HG02759 (cell line): ENCODE results near the gene GNG7.
"Not testable (repeated sequence)": the region's sequence is repeated elsewhere in the genome, so short reads cannot be mapped to it uniquely, and the experiment has no call there.

Source experiments
- ATAC-seq: cut with Tn5 transposase; IDR thresholded peaks from one replicate; pipeline ENCODE4 v1.9.1; 2021; ENCODE audit warnings: mild to moderate bottlenecking, moderate library complexity; ENCODE audit not compliant: unreplicated experiment

GNG7 gene

DNA sequence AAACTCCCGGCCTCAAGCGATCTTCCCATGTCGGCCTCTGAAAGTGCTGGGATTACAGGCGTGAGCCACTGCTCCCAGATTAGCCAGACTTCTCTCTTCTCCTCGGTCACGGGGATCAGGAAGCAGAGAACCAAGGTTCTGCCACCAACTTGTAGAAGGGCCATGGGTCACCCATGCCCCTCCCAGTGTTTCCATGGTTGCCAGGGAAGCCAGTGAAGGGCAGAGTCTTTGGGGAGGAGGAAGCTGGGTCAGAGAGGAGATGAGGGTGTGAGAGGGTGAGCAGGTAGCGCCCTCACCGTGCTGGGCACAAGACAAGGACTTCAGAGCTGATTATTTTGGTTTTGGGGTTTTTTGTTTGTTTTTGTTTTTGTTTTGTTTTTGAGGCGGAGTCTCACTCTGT, 77.1 kb downstream of the GNG7 start:
- ATAC-seq = no peak

- ATAC-seq = no peak
Measured at GRCh38 chr19:2624537-2625091, 77.9 kb downstream of the GNG7 start.

DNA sequence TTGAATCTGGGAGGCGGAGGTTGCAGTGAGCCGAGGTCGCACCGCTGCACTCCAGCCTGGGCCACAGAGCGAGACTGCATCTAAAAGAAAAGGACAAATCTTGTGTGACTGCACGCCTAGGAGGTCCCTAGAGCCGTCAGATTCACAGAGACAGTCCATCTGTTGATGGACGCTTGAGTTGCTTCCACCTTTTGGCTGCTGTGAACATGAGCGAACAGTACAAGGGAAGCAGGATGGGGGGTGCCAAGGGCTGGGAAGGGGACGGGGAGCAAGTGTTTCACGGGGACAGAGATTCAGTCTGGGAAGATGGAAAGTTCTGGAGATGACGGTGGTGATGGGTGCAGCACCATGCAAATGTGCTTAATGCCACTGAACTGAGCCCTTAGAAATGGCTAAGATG, 78.7 kb downstream of the GNG7 start:
- ATAC-seq = no peak

- ATAC-seq = not testable (repeated sequence)
Measured at GRCh38 chr19:2622371-2622961, 80.0 kb downstream of the GNG7 start.

GRCh38 chr19:2619076-2619475, 83.4 kb downstream of the GNG7 start:
- no peak for ATAC-seq

GRCh38 chr19:2618611-2619010, 83.9 kb downstream of the GNG7 start:
- no peak for ATAC-seq

GRCh38 chr19:2617393-2618165, 84.9 kb downstream of the GNG7 start:
- no peak for ATAC-seq

DNA sequence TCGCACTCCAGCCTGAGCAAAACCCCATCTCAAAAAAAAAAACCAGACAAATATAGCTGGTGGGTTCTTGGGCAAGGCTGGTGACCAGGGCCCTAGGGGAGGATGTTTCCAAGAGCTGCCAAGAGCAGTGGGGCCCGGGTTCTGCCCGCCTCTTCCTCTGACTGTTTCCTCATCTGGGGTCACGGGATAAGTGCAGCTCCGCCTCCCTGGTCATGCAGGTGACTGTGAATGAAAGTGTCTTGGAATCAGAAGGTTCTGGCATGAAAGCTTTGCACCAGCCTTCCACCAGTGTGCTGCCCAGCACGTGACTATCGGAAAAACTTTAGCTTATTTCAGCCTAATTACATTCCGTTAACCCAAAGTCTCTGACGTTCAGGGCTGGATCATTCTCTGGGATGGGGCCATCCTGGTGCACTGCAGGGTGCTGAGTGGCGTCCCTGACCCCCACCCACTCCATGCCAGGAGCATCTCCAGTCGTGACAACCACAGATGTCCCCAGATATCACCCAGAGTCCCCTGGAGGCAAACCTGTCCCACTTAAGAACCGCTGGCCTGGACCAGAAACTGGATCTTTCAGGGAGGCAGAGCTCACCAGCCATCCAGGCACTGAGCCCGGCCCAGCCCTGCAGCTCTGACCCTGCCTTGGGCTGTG, 85.6 kb downstream of the GNG7 start:
- no peak for ATAC-seq

GRCh38 chr19:2615782-2616181, 86.7 kb downstream of the GNG7 start:
- no peak for ATAC-seq

- ATAC-seq = no peak
Measured at GRCh38 chr19:2613507-2614295, 88.8 kb downstream of the GNG7 start.

GRCh38 chr19:2612619-2613249, 89.8 kb downstream of the GNG7 start:
- no peak for ATAC-seq

GRCh38 chr19:2611483-2612464, 90.7 kb downstream of the GNG7 start:
- no peak for ATAC-seq

- peak; percentile 41 for ATAC-seq
Measured at GRCh38 chr19:2610637-2611482, 91.6 kb downstream of the GNG7 start.

GRCh38 chr19:2609389-2610116, 92.9 kb downstream of the GNG7 start:
- ATAC-seq = no peak

DNA sequence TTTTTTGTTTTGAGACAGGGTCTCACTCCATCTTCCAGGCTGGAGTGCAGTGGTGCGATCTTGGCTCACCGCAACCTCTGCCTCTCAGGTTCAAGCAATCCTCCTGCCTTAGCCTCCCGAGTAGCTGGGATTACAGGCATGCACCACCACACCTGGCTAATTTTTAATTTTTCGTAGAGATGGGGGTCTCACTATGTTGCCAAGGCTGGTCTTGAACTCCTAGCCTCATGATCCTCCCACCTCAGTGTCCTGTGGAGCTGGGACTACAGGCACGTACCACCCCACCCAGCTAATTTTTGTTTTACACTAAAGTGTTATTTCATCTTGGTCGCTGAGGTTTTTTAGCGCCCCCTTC, 93.5 kb downstream of the GNG7 start:
- ATAC-seq = not testable (repeated sequence)

- ATAC-seq = no peak
Measured at GRCh38 chr19:2608602-2608922, 93.9 kb downstream of the GNG7 start.

DNA sequence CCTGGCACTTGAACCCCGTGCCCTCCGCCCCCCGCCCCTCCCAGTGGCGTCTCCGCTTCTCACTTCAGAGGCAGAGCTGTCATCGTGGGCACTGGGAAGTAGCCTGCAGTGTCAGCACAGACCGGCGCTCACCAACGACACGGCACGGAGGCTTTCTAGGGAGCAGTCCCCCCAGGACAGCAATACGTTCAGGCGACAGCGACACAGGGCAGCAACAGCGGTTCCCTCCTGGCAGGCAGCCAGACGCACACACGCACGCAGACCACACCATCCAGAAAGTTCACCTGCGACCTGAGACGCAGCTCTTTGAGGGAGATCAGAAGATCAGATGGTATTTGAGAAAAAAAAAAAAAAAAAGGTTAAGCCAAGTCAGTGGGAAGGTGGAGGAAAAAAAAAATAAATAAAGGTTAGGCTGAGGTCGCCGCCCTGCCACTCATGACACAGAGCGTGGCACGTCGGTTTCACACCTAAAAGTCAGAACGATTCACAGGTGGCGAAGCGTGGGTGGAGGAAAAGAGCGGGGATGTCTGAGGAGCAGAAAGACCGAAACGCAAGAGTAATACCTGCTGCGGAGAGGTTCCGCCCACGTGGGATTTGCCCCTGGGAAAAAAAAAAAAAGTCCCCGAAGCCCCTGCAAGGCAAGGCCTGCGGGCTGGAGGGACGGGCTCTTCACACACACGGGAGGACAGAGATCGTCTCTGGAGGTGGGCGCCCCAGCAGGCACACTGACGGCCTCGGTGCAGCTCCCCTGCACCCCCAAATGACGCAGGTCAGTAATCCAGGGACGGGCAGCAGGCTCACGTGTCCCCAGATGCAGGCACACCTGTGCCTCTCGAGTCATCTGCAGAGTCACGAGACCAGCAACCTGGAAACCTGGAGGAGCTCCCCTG, 94.5 kb downstream of the GNG7 start:
- ATAC-seq = peak; percentile 40
